ENCODE measurements around the gene PDE11A.

PDE11A gene

GRCh38 chr2:178002038-178002437 is 70.5 kb downstream of the PDE11A start:
- no peak overlapping the region for H3K4me3 ChIP-seq (ENCODE audit: low read depth, low read length)
- no peak for DNase-seq (ENCODE audit: low read depth, low spot score)
- TF ChIP-seq CTCF (IDR thresholded peaks at IDR 0.05; ENCODE audit: low read depth, low read length), result no peak
- in situ Hi-C loops (cut with HindIII; ENCODE audit: low sequenced_read_pairs), result no loop called here

GRCh38 chr2:177998996-177999395 is 73.6 kb downstream of the PDE11A start:
- in situ Hi-C loops (cut with HindIII; ENCODE audit: low sequenced_read_pairs), result no loop called here
- TF ChIP-seq CTCF (IDR thresholded peaks at IDR 0.05; ENCODE audit: low read depth, low read length), result no peak
- no peak overlapping the region for H3K4me3 ChIP-seq (ENCODE audit: low read depth, low read length)
- DNase-seq (ENCODE audit: low read depth, low spot score), result no peak

- H3K4me3 ChIP-seq (ENCODE audit: low read depth, low read length), result no peak overlapping the region
- peak; percentile 73 for DNase-seq (ENCODE audit: low read depth, low spot score)
- in situ Hi-C loops (cut with HindIII; ENCODE audit: low sequenced_read_pairs), result no loop called here
- no peak for TF ChIP-seq CTCF (IDR thresholded peaks at IDR 0.05; ENCODE audit: low read depth, low read length)
Measured at GRCh38 chr2:177998006-177998405, 74.6 kb downstream of the PDE11A start.

GRCh38 chr2:177992992-177993391 is 79.6 kb downstream of the PDE11A start:
- in situ Hi-C loops (cut with HindIII; ENCODE audit: low sequenced_read_pairs), result no loop called here
- no peak for TF ChIP-seq CTCF (IDR thresholded peaks at IDR 0.05; ENCODE audit: low read depth, low read length)
- H3K4me3 ChIP-seq (ENCODE audit: low read depth, low read length), result no peak overlapping the region
- no peak for DNase-seq (ENCODE audit: low read depth, low spot score)

- no peak for TF ChIP-seq CTCF (IDR thresholded peaks at IDR 0.05; ENCODE audit: low read depth, low read length)
- H3K4me3 ChIP-seq (ENCODE audit: low read depth, low read length), result no peak overlapping the region
- DNase-seq (ENCODE audit: low read depth, low spot score), result peak; percentile 50
- in situ Hi-C loops (cut with HindIII; ENCODE audit: low sequenced_read_pairs), result no loop called here
Measured at GRCh38 chr2:177989029-177989885, 83.3 kb downstream of the PDE11A start.

GRCh38 chr2:177984749-177985148 is 87.8 kb downstream of the PDE11A start:
- peak; percentile 60 for DNase-seq (ENCODE audit: low read depth, low spot score)
- H3K4me3 ChIP-seq (ENCODE audit: low read depth, low read length), result no peak overlapping the region
- TF ChIP-seq CTCF (IDR thresholded peaks at IDR 0.05; ENCODE audit: low read depth, low read length), result no peak
- in situ Hi-C loops (cut with HindIII; ENCODE audit: low sequenced_read_pairs), result no loop called here

Data from astrocyte of the spinal cord (primary cell).